Breast epithelium (tissue), 4 donors: ENCODE results near the gene TSC1. TPM values are rescaled to one million over a fixed set of nuclear protein-coding genes. Genes with fewer than 3 reads are reported as not detected.

ENCODE experiments used
- DNase-seq, 2 donors: peaks; one replicate each; pipeline ENCODE4 v3.0.0-alpha.2; 2019; ENCODE audit warnings: low spot score in 2 of 2
- H3K27ac ChIP-seq, 2 donors: fragments of 200-600 bp; sonication (generic) in 1 of 2; one replicate each; pipeline ENCODE4 v1.5.1; 2016 to 2019; ENCODE audit warnings: mild to moderate bottlenecking in 1 of 2
- H3K27me3 ChIP-seq, 2 donors: fragments of 200-600 bp; sonication (generic) in 1 of 2; one replicate each; pipeline versions ENCODE4 v1.5.1 to v1.6.0; 2017 to 2019; ENCODE audit warnings: control low read depth in 1 of 2, mild to moderate bottlenecking in 1 of 2
- H3K36me3 ChIP-seq: fragments of 200-600 bp; one replicate; pipeline ENCODE4 v1.5.1; 2019
- H3K4me1 ChIP-seq, 2 donors: fragments of 200-600 bp; sonication (generic); one replicate each; pipeline ENCODE4 v1.5.1; 2016 to 2019; ENCODE audit warnings: control low read depth in 1 of 2
- H3K4me3 ChIP-seq, 3 donors: fragments of 200-600 bp; sonication (generic); 1 replicate in 2 of 3; 2 replicates in 1 of 3; pipeline ENCODE4 v1.5.1; 2016 to 2019; ENCODE audit warnings: mild to moderate bottlenecking in 3 of 3, moderate library complexity in 2 of 3
- H3K9me3 ChIP-seq, 2 donors: fragments of 200-600 bp; sonication (generic) in 1 of 2; one replicate each; pipeline ENCODE4 v1.5.1; 2016 to 2019; ENCODE audit warnings: control low read depth in 1 of 2
- CTCF ChIP-seq, 3 donors: fragments of 450-650 bp; IDR thresholded peaks; one replicate each; pipeline ENCODE4 v1.5.1; 2016 to 2017; ENCODE audit warnings: antibody characterized with exemption in 3 of 3, mild to moderate bottlenecking in 3 of 3, moderate library complexity in 3 of 3
- POLR2A ChIP-seq: fragments of 450-650 bp; IDR thresholded peaks from one replicate; pipeline ENCODE4 v1.6.1; 2016; ENCODE audit warnings: antibody characterized with exemption, mild to moderate bottlenecking, moderate library complexity
- POLR2AphosphoS5 ChIP-seq, 3 donors: sonication (generic); formaldehyde crosslinking; IDR thresholded peaks; one replicate each; pipeline ENCODE4 v1.6.1; 2017; ENCODE audit warnings: antibody characterized with exemption in 3 of 3
- intact Hi-C: fragments of 100-400 bp; cut with DNase I; formaldehyde crosslinking; loops from one replicate; pipeline ENCODE4 v1.15.1; 2023; ENCODE audit warnings: low total_unique reads
- total RNA-seq, 3 donors: library from RNA; depleted of rRNA; stranded (reverse); fragments of >200 nt; gene quantifications; one replicate each; pipeline ENCODE4 v1.1.0, GENCODE V29; 2016

The TSC1 gene
- total RNA-seq, 3 donors from 2014 or later, result 38.1 to 61.9 (median 48.2) TPM

GRCh38 chr9:132876849-132877248, 67.6 kb downstream of the TSC1 start:
- peaks cover 3 to 5% of the 10 kb centered on the region in 2 donors for H3K4me1 ChIP-seq
- no peak for DNase-seq
- no peak overlapping the region for H3K4me3 ChIP-seq
- H3K36me3 ChIP-seq, result no peaks in the 10 kb centered on the region
- H3K27me3 ChIP-seq, result no peaks in the 10 kb centered on the region
- intact Hi-C loops, result no loop called here
- H3K9me3 ChIP-seq, result no peaks in the 10 kb centered on the region
- no peak overlapping the region for H3K27ac ChIP-seq
- TF ChIP-seq CTCF (IDR thresholded peaks at IDR 0.05) (no peak), POLR2AphosphoS5 (IDR thresholded peaks at IDR 0.05) (no peak), POLR2A (no peak)

- Histone ChIP-seq H3K36me3 (no peaks in the 10 kb centered on the region), H3K27ac (no peak overlapping the region), H3K9me3 (no peaks in the 10 kb centered on the region), H3K4me1 (peaks cover 3 to 5% of the 10 kb centered on the region in 2 donors), H3K4me3 (no peak overlapping the region), H3K27me3 (no peaks in the 10 kb centered on the region)
- intact Hi-C loops, result no loop called here
- TF ChIP-seq POLR2AphosphoS5 (IDR thresholded peaks at IDR 0.05) (no peak), CTCF (IDR thresholded peaks at IDR 0.05) (no peak), POLR2A (no peak)
- no peak for DNase-seq
Observed at GRCh38 chr9:132875159-132875558, 69.3 kb downstream of the TSC1 start.

GRCh38 chr9:132873403-132873802, 71.0 kb downstream of the TSC1 start:
- intact Hi-C loops, result no loop called here
- Histone ChIP-seq H3K27me3 (no peaks in the 10 kb centered on the region), H3K9me3 (no peaks in the 10 kb centered on the region), H3K4me1 (peaks cover 0 to 5% of the 10 kb centered on the region in 2 donors), H3K36me3 (no peaks in the 10 kb centered on the region), H3K27ac (no peak overlapping the region), H3K4me3 (no peak overlapping the region)
- no peak for DNase-seq
- TF ChIP-seq POLR2A (no peak), CTCF (IDR thresholded peaks at IDR 0.05) (no peak), POLR2AphosphoS5 (IDR thresholded peaks at IDR 0.05) (no peak)

- TF ChIP-seq CTCF (IDR thresholded peaks at IDR 0.05) (no peak), POLR2A (no peak), POLR2AphosphoS5 (IDR thresholded peaks at IDR 0.05) (no peak)
- Histone ChIP-seq H3K4me3 (no peak overlapping the region), H3K27me3 (no peaks in the 10 kb centered on the region), H3K4me1 (no peaks in the 10 kb centered on the region), H3K36me3 (no peaks in the 10 kb centered on the region), H3K9me3 (no peaks in the 10 kb centered on the region), H3K27ac (no peak overlapping the region)
- intact Hi-C loops, result loop anchor here (10.0 kb wide), 1 partner anchor 794 kb away; the partner anchor contains the start of gene MED27
- DNase-seq, result no peak
Observed at GRCh38 chr9:132869266-132869665, 75.2 kb downstream of the TSC1 start.

GRCh38 chr9:132866898-132867297, 77.5 kb downstream of the TSC1 start:
- intact Hi-C loops, result loop anchor here (10.0 kb wide), 1 partner anchor 792 kb away; the partner anchor contains the start of gene MED27
- no peaks in the 10 kb centered on the region for H3K4me1 ChIP-seq
- no peak overlapping the region for H3K4me3 ChIP-seq
- H3K36me3 ChIP-seq, result no peaks in the 10 kb centered on the region
- no peaks in the 10 kb centered on the region for H3K9me3 ChIP-seq
- DNase-seq, result no peak
- TF ChIP-seq POLR2A, result no peak
- TF ChIP-seq CTCF (IDR thresholded peaks at IDR 0.05), result no peak
- no peak for TF ChIP-seq POLR2AphosphoS5 (IDR thresholded peaks at IDR 0.05)
- no peak overlapping the region for H3K27ac ChIP-seq
- no peaks in the 10 kb centered on the region for H3K27me3 ChIP-seq
